ENCODE results near the gene POLR3A.

DNA sequence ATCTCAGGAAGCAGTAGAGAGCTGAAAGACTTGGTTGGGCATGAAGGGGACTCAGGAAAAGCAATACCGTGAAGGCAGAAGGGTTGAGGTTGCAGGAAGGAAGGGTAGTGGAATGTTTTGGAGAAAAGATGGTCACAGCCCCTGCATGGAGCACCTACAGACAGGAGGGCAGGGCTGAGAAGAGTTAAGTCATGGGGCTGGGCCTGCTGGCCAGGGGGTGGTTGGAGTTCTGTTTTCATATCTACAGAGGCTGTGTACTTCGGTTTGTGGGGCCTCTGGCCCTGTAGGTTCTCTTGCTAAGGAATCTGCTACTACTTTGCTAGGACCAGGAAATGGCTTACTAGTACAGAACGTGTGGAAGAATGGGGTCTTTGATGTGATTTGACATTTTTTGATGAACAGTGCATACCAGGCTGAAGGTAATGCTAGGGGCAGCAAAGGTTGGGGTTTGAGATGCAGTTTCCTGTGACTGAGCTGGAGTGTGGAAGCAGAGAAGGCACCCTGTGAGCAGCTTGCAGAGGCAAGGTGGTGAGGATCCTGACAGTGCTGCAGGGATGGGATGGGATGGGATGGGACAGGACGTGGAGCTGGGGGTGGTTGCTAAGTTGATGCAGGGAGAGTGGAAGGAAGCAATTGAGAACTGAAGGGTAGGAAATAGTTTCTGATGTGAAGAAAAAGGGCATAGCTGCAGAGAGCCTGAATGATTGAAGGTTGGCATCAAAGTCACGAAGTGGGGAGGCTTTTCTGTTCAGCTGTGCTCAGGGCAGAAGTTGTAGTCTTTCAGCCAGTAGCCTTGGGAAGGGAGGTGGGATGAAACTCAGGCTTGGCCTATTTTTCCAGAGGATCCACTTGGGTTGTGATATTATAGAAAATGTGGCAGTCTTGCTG, 12.1 kb upstream of the POLR3A start:
- TF ChIP-seq, protein P1, sequence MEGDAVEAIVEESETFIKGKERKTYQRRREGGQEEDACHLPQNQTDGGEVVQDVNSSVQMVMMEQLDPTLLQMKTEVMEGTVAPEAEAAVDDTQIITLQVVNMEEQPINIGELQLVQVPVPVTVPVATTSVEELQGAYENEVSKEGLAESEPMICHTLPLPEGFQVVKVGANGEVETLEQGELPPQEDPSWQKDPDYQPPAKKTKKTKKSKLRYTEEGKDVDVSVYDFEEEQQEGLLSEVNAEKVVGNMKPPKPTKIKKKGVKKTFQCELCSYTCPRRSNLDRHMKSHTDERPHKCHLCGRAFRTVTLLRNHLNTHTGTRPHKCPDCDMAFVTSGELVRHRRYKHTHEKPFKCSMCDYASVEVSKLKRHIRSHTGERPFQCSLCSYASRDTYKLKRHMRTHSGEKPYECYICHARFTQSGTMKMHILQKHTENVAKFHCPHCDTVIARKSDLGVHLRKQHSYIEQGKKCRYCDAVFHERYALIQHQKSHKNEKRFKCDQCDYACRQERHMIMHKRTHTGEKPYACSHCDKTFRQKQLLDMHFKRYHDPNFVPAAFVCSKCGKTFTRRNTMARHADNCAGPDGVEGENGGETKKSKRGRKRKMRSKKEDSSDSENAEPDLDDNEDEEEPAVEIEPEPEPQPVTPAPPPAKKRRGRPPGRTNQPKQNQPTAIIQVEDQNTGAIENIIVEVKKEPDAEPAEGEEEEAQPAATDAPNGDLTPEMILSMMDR (IDR thresholded peaks at IDR 0.05), result no peak
- TF ChIP-seq EZH2 (IDR thresholded peaks at IDR 0.05; ENCODE audit: borderline replicate concordance, insufficient read depth, low read depth, low read length, poor library complexity, severe bottlenecking), result no peak

All from B cell (primary cell).